ENCODE data around the gene MYO9A.

Gene MYO9A

GRCh38 chr15:72154316-72154715, 36.4 kb upstream of the MYO9A start:
- peak overlapping the region; percentile 63 for H3K27ac ChIP-seq (ENCODE audit: low read depth, low read length)
- no peaks in the 10 kb centered on the region for H3K9me3 ChIP-seq (ENCODE audit: low read length)
- no peaks in the 10 kb centered on the region for H3K36me3 ChIP-seq (ENCODE audit: insufficient read depth, low read length)
- H3K27me3 ChIP-seq (ENCODE audit: control insufficient read depth in 1 of 2, insufficient read depth in 2 of 2, low read length in 2 of 2): no peaks in the 10 kb centered on the region
- no peak overlapping the region for H3K9ac ChIP-seq (ENCODE audit: low read length)
- H3K4me3 ChIP-seq (ENCODE audit: low read depth in 1 of 2, low read length in 2 of 2): no peak overlapping the region
- peaks cover 17% of the 10 kb centered on the region for H3K4me1 ChIP-seq (ENCODE audit: insufficient read depth, low read length)

DNA sequence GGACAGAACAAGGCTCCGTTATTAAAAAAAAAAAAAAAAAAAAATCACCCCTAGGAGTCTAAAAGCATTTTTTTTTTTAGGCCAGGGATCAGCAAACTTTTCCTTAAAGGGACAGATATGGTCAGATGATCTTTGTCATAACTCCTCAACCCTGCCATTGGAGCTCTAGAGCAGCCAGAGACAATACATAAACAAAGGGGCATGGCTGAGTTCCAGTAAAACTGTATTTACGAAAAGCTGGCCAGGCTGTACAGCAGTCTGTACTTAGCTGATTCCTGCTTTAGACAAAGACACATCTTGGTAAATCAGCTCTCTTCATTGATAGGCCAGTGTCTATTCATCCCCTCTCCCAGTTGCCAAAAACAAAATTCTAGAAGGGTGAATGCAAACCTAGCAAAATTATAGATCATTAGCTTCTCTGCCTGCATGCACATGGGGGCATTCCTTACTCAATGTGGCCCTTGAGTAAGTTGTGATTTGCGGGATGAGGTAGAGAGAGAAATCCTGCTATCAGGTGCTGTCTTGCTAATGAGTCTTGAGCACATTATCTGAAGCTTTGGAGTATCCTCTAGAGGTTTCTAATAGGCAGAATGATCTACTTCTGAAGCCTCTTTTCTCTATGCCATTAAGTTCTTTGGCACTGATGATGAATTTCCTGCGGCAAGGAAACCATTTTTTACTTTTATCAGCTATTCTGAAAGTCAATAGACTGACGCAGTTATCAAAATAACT, 35.5 kb upstream of the MYO9A start:
- H3K9ac ChIP-seq (ENCODE audit: low read length): no peak overlapping the region
- no peak overlapping the region for H3K27ac ChIP-seq (ENCODE audit: low read depth, low read length)
- no peaks in the 10 kb centered on the region for H3K36me3 ChIP-seq (ENCODE audit: insufficient read depth, low read length)
- H3K4me3 ChIP-seq (ENCODE audit: low read depth in 1 of 2, low read length in 2 of 2): no peak overlapping the region
- peaks cover 17% of the 10 kb centered on the region for H3K4me1 ChIP-seq (ENCODE audit: insufficient read depth, low read length)
- no peaks in the 10 kb centered on the region for H3K27me3 ChIP-seq (ENCODE audit: control insufficient read depth in 1 of 2, insufficient read depth in 2 of 2, low read length in 2 of 2)
- H3K9me3 ChIP-seq (ENCODE audit: low read length): no peaks in the 10 kb centered on the region

GRCh38 chr15:72147418-72147817, 29.5 kb upstream of the MYO9A start:
- Histone ChIP-seq H3K36me3 (ENCODE audit: insufficient read depth, low read length) (no peaks in the 10 kb centered on the region), H3K9me3 (ENCODE audit: low read length) (no peaks in the 10 kb centered on the region), H3K4me3 (ENCODE audit: low read depth in 1 of 2, low read length in 2 of 2) (no peak overlapping the region), H3K4me1 (ENCODE audit: insufficient read depth, low read length) (no peaks in the 10 kb centered on the region), H3K27me3 (ENCODE audit: control insufficient read depth in 1 of 2, insufficient read depth in 2 of 2, low read length in 2 of 2) (no peaks in the 10 kb centered on the region), H3K27ac (ENCODE audit: low read depth, low read length) (no peak overlapping the region), H3K9ac (ENCODE audit: low read length) (no peak overlapping the region)

DNA sequence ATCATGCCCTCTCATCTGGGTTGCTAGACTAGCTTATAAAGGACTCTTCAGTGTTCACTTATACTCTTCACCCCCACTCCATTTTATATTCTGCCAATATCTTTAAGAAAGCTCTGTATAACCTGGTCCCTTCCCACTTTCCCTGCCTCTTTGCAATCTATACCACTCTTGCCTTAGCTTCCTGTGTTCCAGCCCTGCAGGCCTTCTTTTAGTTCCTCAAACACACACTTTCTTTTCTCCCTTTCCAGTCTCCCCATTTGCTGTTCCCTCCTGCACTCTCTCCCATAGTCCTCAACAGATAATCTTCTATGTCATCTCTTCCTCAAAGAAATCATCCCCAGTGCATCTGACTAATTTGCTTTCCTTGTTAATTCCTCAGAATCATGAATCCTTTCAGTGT, 29.0 kb upstream of the MYO9A start:
- H3K36me3 ChIP-seq (ENCODE audit: insufficient read depth, low read length): no peaks in the 10 kb centered on the region
- H3K27ac ChIP-seq (ENCODE audit: low read depth, low read length): no peak overlapping the region
- H3K9me3 ChIP-seq (ENCODE audit: low read length): no peaks in the 10 kb centered on the region
- no peaks in the 10 kb centered on the region for H3K4me1 ChIP-seq (ENCODE audit: insufficient read depth, low read length)
- H3K27me3 ChIP-seq (ENCODE audit: control insufficient read depth in 1 of 2, insufficient read depth in 2 of 2, low read length in 2 of 2): no peaks in the 10 kb centered on the region
- no peak overlapping the region for H3K4me3 ChIP-seq (ENCODE audit: low read depth in 1 of 2, low read length in 2 of 2)
- no peak overlapping the region for H3K9ac ChIP-seq (ENCODE audit: low read length)

DNA sequence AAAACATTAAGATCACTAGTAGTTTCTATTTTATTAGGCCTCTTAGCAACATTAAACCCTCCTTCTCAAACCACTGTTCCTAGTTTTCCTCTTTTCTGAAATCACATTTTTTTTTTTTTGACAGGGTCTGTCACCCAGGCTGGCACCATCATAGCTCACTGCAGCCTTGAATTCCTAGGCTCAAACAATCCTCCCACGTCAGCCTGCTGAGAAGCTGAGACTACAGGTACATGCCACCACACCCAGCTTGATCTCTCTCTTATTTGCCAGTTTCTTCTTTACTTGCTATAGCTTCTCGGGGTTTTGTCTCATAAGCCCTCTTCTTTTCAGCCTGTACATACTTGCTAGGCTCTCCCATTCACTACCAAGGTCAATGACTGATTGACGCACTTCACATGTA, 28.3 kb upstream of the MYO9A start:
- Histone ChIP-seq H3K9ac (ENCODE audit: low read length) (no peak overlapping the region), H3K4me3 (ENCODE audit: low read depth in 1 of 2, low read length in 2 of 2) (no peak overlapping the region), H3K27me3 (ENCODE audit: control insufficient read depth in 1 of 2, insufficient read depth in 2 of 2, low read length in 2 of 2) (no peaks in the 10 kb centered on the region), H3K36me3 (ENCODE audit: insufficient read depth, low read length) (no peaks in the 10 kb centered on the region), H3K27ac (ENCODE audit: low read depth, low read length) (no peak overlapping the region), H3K9me3 (ENCODE audit: low read length) (no peaks in the 10 kb centered on the region), H3K4me1 (ENCODE audit: insufficient read depth, low read length) (no peaks in the 10 kb centered on the region)

DNA sequence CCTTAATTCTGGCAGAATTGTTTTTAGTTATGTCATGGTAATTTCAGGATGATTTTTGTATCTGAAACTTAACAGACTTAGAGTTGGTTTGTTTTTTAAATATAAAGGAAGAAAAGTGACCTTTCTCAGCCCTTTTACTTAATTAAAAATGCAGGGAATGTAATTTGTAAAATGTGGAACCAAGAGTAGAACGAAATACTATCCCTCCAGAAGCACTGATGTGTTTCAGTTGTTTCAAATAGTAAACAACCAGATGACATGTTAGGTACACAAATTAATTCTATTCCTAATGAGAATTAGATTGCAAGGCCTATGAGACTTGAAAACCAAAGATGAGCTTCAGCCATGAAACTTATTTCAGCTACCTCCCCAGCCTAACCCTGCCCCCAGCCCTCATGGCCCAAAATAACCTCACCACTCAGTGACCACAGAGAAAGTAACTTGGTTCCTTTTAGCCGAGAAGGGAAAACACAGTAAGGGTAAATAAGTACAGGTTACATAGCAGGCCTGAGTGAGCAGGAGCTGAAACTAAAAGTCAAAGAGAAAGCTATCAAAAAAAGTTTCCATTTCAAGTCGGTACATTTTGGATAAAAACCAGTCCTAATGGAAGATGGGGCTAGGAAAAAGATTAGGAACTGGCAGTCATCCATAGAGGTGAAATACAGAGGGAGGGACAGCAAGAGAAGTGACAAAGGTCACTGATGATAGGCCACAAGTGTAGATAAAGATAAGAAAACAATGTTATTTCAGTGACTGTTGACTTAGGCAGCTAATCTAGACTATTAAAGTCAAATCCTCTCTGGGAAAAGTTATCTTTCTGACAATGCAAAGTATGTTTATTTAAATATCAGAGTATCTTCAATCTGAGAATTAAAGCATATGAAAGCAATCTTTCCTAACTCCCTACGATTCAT, 23.5 kb upstream of the MYO9A start:
- Histone ChIP-seq H3K9me3 (ENCODE audit: low read length) (no peaks in the 10 kb centered on the region), H3K4me3 (ENCODE audit: low read depth in 1 of 2, low read length in 2 of 2) (no peak overlapping the region), H3K27ac (ENCODE audit: low read depth, low read length) (no peak overlapping the region), H3K36me3 (ENCODE audit: insufficient read depth, low read length) (no peaks in the 10 kb centered on the region), H3K4me1 (ENCODE audit: insufficient read depth, low read length) (no peaks in the 10 kb centered on the region), H3K27me3 (ENCODE audit: control insufficient read depth in 1 of 2, insufficient read depth in 2 of 2, low read length in 2 of 2) (no peaks in the 10 kb centered on the region), H3K9ac (ENCODE audit: low read length) (no peak overlapping the region)

- H3K4me1 ChIP-seq (ENCODE audit: insufficient read depth, low read length): no peaks in the 10 kb centered on the region
- H3K27ac ChIP-seq (ENCODE audit: low read depth, low read length): no peak overlapping the region
- H3K9ac ChIP-seq (ENCODE audit: low read length): no peak overlapping the region
These were observed 22.1 kb upstream of the MYO9A start for GRCh38 chr15:72140088-72140487.

GRCh38 chr15:72139667-72140066, 21.7 kb upstream of the MYO9A start:
- no peak overlapping the region for H3K9ac ChIP-seq (ENCODE audit: low read length)
- no peaks in the 10 kb centered on the region for H3K9me3 ChIP-seq (ENCODE audit: low read length)
- H3K4me3 ChIP-seq (ENCODE audit: low read depth in 1 of 2, low read length in 2 of 2): no peak overlapping the region
- no peaks in the 10 kb centered on the region for H3K4me1 ChIP-seq (ENCODE audit: insufficient read depth, low read length)
- H3K36me3 ChIP-seq (ENCODE audit: insufficient read depth, low read length): no peaks in the 10 kb centered on the region
- no peaks in the 10 kb centered on the region for H3K27me3 ChIP-seq (ENCODE audit: control insufficient read depth in 1 of 2, insufficient read depth in 2 of 2, low read length in 2 of 2)
- no peak overlapping the region for H3K27ac ChIP-seq (ENCODE audit: low read depth, low read length)

More at GRCh38 chr15:72140088-72140487, 22.1 kb upstream of the MYO9A start:
- H3K36me3 ChIP-seq (ENCODE audit: insufficient read depth, low read length): no peaks in the 10 kb centered on the region
- no peak overlapping the region for H3K4me3 ChIP-seq (ENCODE audit: low read depth in 1 of 2, low read length in 2 of 2)
- H3K27me3 ChIP-seq (ENCODE audit: control insufficient read depth in 1 of 2, insufficient read depth in 2 of 2, low read length in 2 of 2): no peaks in the 10 kb centered on the region
- H3K9me3 ChIP-seq (ENCODE audit: low read length): no peaks in the 10 kb centered on the region

DNA sequence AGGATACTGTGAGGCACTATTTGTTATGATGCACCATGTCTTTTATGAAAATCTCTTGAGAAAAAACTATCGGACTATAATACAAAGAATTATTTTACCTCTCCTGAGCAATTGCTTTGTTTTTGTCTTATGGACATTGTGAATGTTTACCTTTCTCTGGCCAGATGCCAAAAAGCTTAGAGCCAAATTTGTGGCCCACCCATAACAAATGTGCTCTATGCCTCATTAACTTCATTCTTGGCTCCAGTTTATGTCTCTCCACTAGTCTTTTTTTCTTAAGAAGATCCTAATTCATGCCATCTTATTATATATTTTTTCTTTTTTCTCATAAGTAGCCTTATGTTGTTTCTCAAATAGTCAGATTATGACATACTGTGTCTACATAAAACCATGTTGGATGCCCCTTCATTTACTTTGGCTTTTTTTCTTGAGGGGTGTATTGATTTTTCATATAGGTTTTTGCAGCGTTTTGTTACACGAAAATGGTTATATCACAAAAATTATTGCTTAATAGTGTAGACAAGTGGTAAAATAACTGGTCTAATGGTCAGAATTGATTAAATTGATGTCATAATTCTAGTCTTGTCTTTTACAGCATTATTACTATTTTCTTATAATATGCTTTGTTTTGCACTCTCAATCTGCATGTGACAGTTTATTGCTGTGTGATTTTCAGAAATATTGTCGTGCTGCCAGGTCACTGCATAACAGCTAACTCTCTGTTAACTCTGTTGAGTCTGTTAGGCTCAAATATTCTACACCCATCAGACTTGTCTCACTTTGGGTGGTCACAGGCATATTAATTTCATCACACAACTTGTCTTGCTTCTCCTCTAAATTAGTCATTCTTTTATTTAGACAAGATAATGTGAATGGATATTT, 18.5 kb upstream of the MYO9A start:
- no peak overlapping the region for H3K27ac ChIP-seq (ENCODE audit: low read depth, low read length)
- H3K27me3 ChIP-seq (ENCODE audit: control insufficient read depth in 1 of 2, insufficient read depth in 2 of 2, low read length in 2 of 2): no peaks in the 10 kb centered on the region
- no peak overlapping the region for H3K4me3 ChIP-seq (ENCODE audit: low read depth in 1 of 2, low read length in 2 of 2)
- H3K9ac ChIP-seq (ENCODE audit: low read length): no peak overlapping the region
- H3K9me3 ChIP-seq (ENCODE audit: low read length): no peaks in the 10 kb centered on the region
- no peaks in the 10 kb centered on the region for H3K36me3 ChIP-seq (ENCODE audit: insufficient read depth, low read length)
- H3K4me1 ChIP-seq (ENCODE audit: insufficient read depth, low read length): no peaks in the 10 kb centered on the region

- Histone ChIP-seq H3K36me3 (ENCODE audit: insufficient read depth, low read length) (no peaks in the 10 kb centered on the region), H3K4me1 (ENCODE audit: insufficient read depth, low read length) (no peaks in the 10 kb centered on the region), H3K9me3 (ENCODE audit: low read length) (no peaks in the 10 kb centered on the region), H3K4me3 (ENCODE audit: low read depth in 1 of 2, low read length in 2 of 2) (no peak overlapping the region), H3K9ac (ENCODE audit: low read length) (no peak overlapping the region), H3K27me3 (ENCODE audit: control insufficient read depth in 1 of 2, insufficient read depth in 2 of 2, low read length in 2 of 2) (no peaks in the 10 kb centered on the region), H3K27ac (ENCODE audit: low read depth, low read length) (no peak overlapping the region)
These were observed 17.8 kb upstream of the MYO9A start for GRCh38 chr15:72135719-72136118.

- no peaks in the 10 kb centered on the region for H3K9me3 ChIP-seq (ENCODE audit: low read length)
- no peaks in the 10 kb centered on the region for H3K4me1 ChIP-seq (ENCODE audit: insufficient read depth, low read length)
- no peak overlapping the region for H3K27ac ChIP-seq (ENCODE audit: low read depth, low read length)
- H3K27me3 ChIP-seq (ENCODE audit: control insufficient read depth in 1 of 2, insufficient read depth in 2 of 2, low read length in 2 of 2): no peaks in the 10 kb centered on the region
- H3K36me3 ChIP-seq (ENCODE audit: insufficient read depth, low read length): no peaks in the 10 kb centered on the region
- no peak overlapping the region for H3K4me3 ChIP-seq (ENCODE audit: low read depth in 1 of 2, low read length in 2 of 2)
- no peak overlapping the region for H3K9ac ChIP-seq (ENCODE audit: low read length)
These were observed 15.3 kb upstream of the MYO9A start for GRCh38 chr15:72133211-72133610.
